Activated B cell treated with CpG ODN at 0.5 μM for 24 hours (primary cell): ENCODE measurements around the gene HMGB1. TPM values are rescaled to one million over a fixed set of nuclear protein-coding genes. Genes with fewer than 3 reads are reported as not detected.

Experiments used
- ATAC-seq: fragments of 200-7000 bp; cut with Tn5 transposase; one replicate; pipeline ENCODE4 v1.10.0; 2021; ENCODE audit warnings: low read depth, mild to moderate bottlenecking, moderate library complexity
- CTCF ChIA-PET: fragments of 350-600 bp; sonication (Branson Sonifier 250); formaldehyde crosslinking; loops from one replicate; lab custom pipeline; 2021; ENCODE audit warnings: antibody characterized with exemption; lab: Charles Lee
- POLR2A ChIA-PET: fragments of 350-600 bp; sonication (Branson Sonifier 250); formaldehyde crosslinking; loops from one replicate; lab custom pipeline; 2021; ENCODE audit warnings: antibody characterized with exemption; lab: Charles Lee
- DNase-seq: peaks from one replicate; pipeline ENCODE4 v3.0.0; 2022
- H3K27ac Mint-ChIP-seq: one replicate; pipeline ENCODE4 v1.8.0; 2020; ENCODE audit warnings: mixed read lengths
- H3K27me3 Mint-ChIP-seq: one replicate; pipeline ENCODE4 v1.8.0; 2021; ENCODE audit warnings: mixed read lengths
- H3K36me3 Mint-ChIP-seq: one replicate; pipeline ENCODE4 v1.8.0; 2021; ENCODE audit warnings: low read depth, mixed read lengths
- H3K4me1 Mint-ChIP-seq: one replicate; pipeline ENCODE4 v1.8.0; 2021; ENCODE audit warnings: mixed read lengths
- H3K4me3 Mint-ChIP-seq: one replicate; pipeline ENCODE4 v1.8.0; 2020; ENCODE audit warnings: mild to moderate bottlenecking, mixed read lengths
- H3K9me3 Mint-ChIP-seq: one replicate; pipeline ENCODE4 v1.8.0; 2020; ENCODE audit warnings: mixed read lengths
- CTCF ChIP-seq: fragments of 200-600 bp; IDR thresholded peaks from one replicate; pipeline ENCODE4 v1.8.0; 2022; ENCODE audit warnings: antibody characterized with exemption, mild to moderate bottlenecking
- intact Hi-C: fragments of 100-400 bp; cut with micrococcal nuclease; formaldehyde crosslinking; loops from one replicate; pipeline ENCODE4 v1.15.1; 2024
- total RNA-seq: library from RNA; stranded (reverse); gene quantifications from 2 replicates; pipeline ENCODE4 v1.2.3, GENCODE V29; 2022

The HMGB1 gene
- total RNA-seq, 1 donor from 2014 or later = 338 TPM

GRCh38 chr13:30480292-30480950 is 14.7 kb upstream of the HMGB1 start:
- ATAC-seq = no peak
- Mint-ChIP-seq H3K9me3 (no peaks in the 10 kb centered on the region), H3K4me1 (peaks cover 12% of the 10 kb centered on the region), H3K27me3 (no peaks in the 10 kb centered on the region), H3K4me3 (no peak overlapping the region), H3K36me3 (no peaks in the 10 kb centered on the region), H3K27ac (no peak overlapping the region)
- DNase-seq = no peak
- ChIA-PET POLR2A (no interaction called here), CTCF (interaction anchor here (1.2 kb wide), 1 partner anchor 348 kb away, joined by 3 read pairs; no protein-coding TSS in a partner anchor)
- intact Hi-C loops = no loop called here
- TF ChIP-seq CTCF = no peak

GRCh38 chr13:30479883-30480219 is 14.1 kb upstream of the HMGB1 start:
- H3K36me3 Mint-ChIP-seq = no peaks in the 10 kb centered on the region
- ATAC-seq (no peak), DNase-seq (no peak)
- ChIA-PET POLR2A (no interaction called here), CTCF (interaction anchor here (1.2 kb wide), 2 partner anchors 102 to 347 kb away, joined by 3 read pairs; no protein-coding TSS in a partner anchor)
- H3K4me1 Mint-ChIP-seq = peaks cover 12% of the 10 kb centered on the region
- H3K9me3 Mint-ChIP-seq = no peaks in the 10 kb centered on the region
- H3K27me3 Mint-ChIP-seq = no peaks in the 10 kb centered on the region
- TF ChIP-seq CTCF = no peak
- no peak overlapping the region for H3K27ac Mint-ChIP-seq
- H3K4me3 Mint-ChIP-seq = no peak overlapping the region
- intact Hi-C loops = no loop called here

GRCh38 chr13:30479154-30479882 is 13.6 kb upstream of the HMGB1 start:
- DNase-seq = no peak
- TF ChIP-seq CTCF = no peak
- Mint-ChIP-seq H3K36me3 (no peaks in the 10 kb centered on the region), H3K4me3 (no peak overlapping the region), H3K27ac (no peak overlapping the region), H3K4me1 (peaks cover 12% of the 10 kb centered on the region), H3K27me3 (no peaks in the 10 kb centered on the region), H3K9me3 (no peaks in the 10 kb centered on the region)
- intact Hi-C loops = no loop called here
- ChIA-PET CTCF (interaction anchor here (1.2 kb wide), 2 partner anchors 103 to 347 kb away, joined by 3 read pairs; no protein-coding TSS in a partner anchor), POLR2A (interaction anchor here (0.7 to 0.8 kb wide), 2 partner anchors 66 to 258 kb away, joined by 5 to 6 read pairs; no protein-coding TSS in a partner anchor)
- ATAC-seq = no peak

GRCh38 chr13:30477346-30478195 is 11.8 kb upstream of the HMGB1 start:
- no peaks in the 10 kb centered on the region for H3K36me3 Mint-ChIP-seq
- DNase-seq = no peak
- no peak overlapping the region for H3K4me3 Mint-ChIP-seq
- POLR2A ChIA-PET = interaction anchor here (0.6 to 0.7 kb wide), 2 partner anchors 70 to 174 kb away, joined by 3 to 4 read pairs; no protein-coding TSS in a partner anchor
- intact Hi-C loops = loop anchor here (1.0 kb wide), 1 partner anchor 11 kb away; no protein-coding TSS in a partner anchor
- no peak overlapping the region for H3K27ac Mint-ChIP-seq
- H3K4me1 Mint-ChIP-seq = peaks cover 12% of the 10 kb centered on the region
- CTCF ChIA-PET = no interaction called here
- no peaks in the 10 kb centered on the region for H3K27me3 Mint-ChIP-seq
- ATAC-seq = peak; percentile 95
- TF ChIP-seq CTCF = no peak
- H3K9me3 Mint-ChIP-seq = no peaks in the 10 kb centered on the region
